DLD1 (cell line): ENCODE data around the gene SPATA32.

Experiments
- in situ Hi-C: cut with HindIII; loops from 2 replicates; pipeline ENCODE4 v1.10.0; 2017; ENCODE audit warnings: low sequenced_read_pairs

Gene SPATA32

DNA sequence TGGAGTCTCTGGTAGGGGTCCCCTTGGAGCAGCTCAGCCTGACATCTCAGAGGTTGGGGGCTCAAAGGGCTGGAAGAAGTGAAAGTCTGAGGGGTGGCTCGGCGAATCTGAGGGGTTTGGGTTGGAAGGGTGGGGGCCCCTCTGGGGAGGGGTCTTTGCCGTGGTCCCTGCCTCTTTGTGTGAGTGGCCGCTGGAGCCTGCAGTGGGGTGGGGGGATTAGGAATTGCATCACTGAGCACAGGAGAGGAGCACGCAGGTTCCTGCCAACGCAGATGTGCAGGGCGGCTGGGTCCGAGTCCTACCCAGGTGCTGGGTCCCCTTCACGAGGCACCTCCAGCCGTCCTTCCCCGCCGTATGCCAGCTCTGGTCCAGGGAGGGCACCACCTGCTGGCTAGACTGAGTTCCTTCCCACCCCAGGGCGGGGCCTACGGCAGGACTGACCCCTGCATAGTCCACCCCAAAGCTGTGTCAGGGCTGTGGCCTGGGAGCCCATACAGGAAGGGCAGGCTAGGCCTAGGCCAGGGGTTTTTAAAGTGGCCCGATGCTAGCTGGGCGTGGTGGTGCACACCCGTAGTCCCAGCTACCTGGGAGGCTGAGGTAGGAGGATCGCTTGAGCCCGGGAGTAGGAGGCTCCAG is 30.3 kb downstream of the SPATA32 start:
- in situ Hi-C loops, result no loop called here

GRCh38 chr17:45230787-45231480 is 31.0 kb downstream of the SPATA32 start:
- in situ Hi-C loops, result no loop called here

- in situ Hi-C loops, result no loop called here
Measured at GRCh38 chr17:45230410-45230786, 31.5 kb downstream of the SPATA32 start.

GRCh38 chr17:45229681-45230409 is 32.0 kb downstream of the SPATA32 start:
- in situ Hi-C loops, result no loop called here

DNA sequence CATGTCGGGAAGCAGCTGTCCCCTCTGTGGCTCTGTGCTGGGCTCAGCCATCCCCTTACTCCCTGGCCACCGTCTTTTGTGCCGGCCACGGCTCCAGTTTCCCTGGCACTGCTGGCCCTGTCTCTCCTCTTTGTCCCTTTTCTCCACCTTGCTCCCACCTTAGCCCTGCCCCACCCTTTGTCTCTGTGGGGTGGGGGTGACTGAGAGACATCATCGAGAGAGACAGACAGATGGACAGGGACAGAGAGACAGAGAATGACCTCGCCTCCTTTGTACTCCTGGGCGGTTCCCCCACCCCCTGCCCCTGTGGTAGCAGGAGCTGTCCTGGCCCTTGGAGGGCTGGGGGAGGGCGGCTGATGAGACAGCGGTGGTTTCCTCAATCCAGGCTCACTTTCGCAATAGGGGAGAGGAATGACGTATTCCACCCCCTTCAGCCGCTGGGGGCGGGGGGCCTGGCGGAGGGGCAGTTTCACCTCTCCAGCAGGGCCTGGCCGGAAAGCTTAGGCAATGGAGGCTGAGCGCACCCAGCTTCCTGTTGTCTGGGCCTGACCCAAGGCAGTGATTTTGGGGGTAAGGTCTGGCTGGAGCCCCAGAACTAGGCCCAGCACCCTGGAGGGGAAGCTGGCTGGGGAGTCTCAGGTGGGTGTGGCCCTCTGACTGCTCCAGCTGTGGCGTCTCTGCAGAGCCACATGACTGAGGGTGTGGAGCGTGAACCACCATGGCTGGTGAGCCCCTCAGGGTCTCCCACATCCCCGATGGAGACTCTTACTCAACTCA is 32.9 kb downstream of the SPATA32 start:
- in situ Hi-C loops, result no loop called here

- in situ Hi-C loops, result no loop called here
Measured at GRCh38 chr17:45227926-45228762, 33.8 kb downstream of the SPATA32 start.

DNA sequence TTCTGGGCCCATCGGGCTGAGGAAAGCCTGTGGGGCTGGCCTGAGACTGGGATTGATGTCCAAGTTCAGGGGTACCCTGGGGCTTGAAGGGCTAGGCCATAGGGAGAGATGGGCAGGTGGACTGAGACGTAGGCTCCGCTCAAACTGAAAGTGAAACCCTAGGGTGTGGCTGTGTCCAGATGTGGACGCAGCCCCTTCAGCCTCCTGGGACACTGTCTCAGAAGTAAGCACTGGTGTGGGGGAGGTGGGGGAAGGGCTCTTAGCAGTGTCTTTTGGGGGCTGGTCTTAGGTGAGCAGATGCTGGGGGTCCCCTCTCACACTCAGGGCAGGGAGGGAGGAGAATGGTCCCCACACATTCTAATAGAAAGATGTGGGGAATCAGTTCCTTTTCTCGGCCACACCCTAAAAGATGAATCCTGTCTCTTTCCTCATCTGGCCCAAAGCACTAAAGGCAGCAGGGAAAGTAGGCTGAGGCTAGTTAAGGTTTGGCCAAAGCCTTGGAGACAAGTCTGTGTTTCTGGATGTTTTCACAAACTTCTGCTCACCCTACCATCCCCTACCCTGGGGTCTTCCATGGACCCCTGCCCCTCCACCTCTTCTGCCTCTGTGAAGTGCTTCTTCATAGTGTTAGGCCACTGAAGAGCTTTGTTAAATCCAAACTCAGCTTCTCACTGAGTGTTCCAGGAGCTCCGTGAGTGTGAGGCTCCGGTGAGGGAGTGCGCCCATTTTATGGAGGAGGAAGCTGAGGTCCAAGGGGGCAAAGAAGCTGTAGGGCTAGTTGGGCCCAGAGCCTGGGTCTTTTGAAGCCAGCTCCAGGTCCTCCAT is 34.6 kb downstream of the SPATA32 start:
- in situ Hi-C loops, result no loop called here

- in situ Hi-C loops, result no loop called here
Measured at GRCh38 chr17:45226576-45226975, 35.3 kb downstream of the SPATA32 start.

- in situ Hi-C loops, result no loop called here
Measured at GRCh38 chr17:45225964-45226530, 35.8 kb downstream of the SPATA32 start.

DNA sequence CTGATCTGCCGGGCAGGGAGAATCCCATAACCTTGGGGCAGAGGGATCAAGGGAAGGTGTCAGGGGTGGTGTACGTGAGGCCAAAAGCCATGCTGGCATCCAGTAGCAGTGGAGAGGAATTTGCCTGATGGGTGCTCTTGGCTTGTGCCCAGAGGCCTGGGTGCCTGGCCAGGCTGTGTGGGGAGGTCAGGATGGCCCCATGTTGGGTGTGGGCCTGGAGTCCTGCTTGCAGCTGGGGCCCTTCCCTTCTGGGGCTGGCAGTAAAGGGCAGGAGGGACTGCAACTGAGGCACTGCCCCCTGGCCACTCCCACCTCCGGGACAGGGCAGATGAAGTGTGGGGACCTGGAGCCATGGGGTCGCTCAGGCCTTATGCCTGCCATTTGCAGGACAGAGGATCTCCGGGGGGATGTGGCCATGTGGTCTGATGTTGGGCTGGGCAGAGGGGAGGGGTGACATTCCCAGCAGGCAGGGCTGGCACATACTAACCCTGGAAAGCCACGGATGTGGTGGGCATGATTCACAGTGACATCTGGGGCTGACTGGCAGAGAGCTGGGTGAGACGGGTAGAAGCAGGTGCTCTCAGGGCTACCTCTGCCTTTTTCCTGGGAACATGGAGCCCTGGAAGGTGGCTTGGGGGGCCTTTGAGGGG is 36.7 kb downstream of the SPATA32 start:
- in situ Hi-C loops, result no loop called here

- in situ Hi-C loops, result no loop called here
Measured at GRCh38 chr17:45224671-45225050, 37.2 kb downstream of the SPATA32 start.

GRCh38 chr17:45223539-45224528 is 38.1 kb downstream of the SPATA32 start:
- in situ Hi-C loops, result no loop called here

DNA sequence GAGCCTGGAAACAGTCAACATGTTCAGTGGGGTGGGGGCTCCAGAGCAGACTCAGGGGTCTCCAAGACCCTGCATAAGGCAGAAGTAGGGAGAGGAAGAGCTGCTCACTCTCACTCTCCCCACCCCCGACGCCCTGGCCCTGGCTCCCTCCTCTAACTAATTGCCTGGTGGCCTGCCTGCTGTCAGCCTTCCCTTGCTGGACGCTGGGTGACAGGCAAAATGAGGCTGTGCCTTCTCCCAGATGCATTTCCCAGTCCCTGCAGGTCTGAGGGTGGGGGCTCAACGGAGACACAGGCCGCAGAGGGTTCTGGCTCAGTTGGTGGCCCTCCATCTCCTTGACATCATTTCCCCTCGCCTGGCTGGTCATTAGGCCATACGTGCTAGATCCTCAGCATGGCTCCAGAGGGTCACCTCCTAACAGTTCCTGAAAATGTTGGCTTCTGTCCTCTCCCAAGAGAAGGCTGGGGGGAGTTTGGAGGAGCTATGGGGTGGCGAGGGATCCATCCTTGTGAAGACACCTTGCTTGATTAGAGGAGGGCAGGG is 38.8 kb downstream of the SPATA32 start:
- in situ Hi-C loops, result no loop called here

DNA sequence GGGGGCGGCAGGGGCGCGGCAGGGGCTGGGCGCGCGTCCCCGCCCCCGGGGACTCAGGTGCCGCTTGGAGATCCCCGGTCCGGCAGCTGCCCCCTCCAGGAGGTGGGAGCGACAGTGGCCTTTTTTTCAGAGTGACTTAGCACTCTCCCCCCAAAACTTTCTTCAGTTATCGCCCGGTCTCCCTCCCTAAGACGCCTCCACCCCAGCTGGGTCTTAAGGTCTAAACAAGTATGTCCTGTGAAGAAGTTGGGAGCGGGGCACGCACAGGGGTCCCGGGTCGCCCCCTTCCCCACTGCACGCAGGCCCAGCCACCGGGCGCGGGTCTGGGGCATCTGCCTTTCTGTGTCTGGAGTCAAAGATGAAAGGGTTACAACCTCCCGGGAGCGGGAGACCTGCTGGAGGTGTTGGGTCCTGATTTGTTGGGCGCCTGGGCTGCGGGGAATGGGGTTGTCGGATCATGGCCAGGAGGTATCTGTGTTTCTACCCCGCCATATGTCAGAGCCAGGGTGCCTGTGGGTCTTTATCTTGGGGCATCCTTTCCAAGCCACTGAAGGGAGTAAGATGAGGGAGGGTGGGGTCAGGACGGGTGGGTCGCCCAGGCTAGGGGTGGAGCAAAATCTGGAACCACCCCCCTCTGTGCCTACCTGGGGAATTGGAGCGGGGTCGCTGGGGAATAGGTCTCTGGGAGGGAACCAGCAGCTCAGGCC is 39.5 kb downstream of the SPATA32 start:
- in situ Hi-C loops, result no loop called here

DNA sequence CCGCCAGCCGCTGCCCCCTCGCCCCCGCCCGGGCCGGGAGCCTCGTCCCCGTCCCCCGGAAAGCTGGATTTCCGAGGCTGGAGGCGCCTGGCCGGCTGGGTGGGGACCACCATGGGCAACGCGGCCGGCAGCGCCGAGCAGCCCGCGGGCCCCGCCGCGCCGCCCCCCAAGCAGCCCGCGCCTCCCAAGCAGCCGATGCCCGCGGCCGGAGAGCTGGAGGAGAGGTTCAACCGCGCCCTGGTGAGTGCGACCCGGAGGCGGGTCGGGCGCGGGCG is 39.9 kb downstream of the SPATA32 start:
- in situ Hi-C loops, result no loop called here

GRCh38 chr17:45221081-45222013 is 40.5 kb downstream of the SPATA32 start, which contains the start of gene FMNL1:
Gene FMNL1 (plus strand): TSS chr17:45221885. CDS start chr17:45222125, 240 bp downstream.
- in situ Hi-C loops, result no loop called here
